ENCODE measurements around the gene TGIF1. TPM values are rescaled to one million over a fixed set of nuclear protein-coding genes. Genes with fewer than 3 reads are reported as not detected.

The TGIF1 gene
- total and polyA plus RNA-seq, 9 of the 15 experiments (the other 6 are each of a cell fraction or from before 2014, with no cell fraction given) = 16.1 to 77.7 (median 44.6) TPM

DNA sequence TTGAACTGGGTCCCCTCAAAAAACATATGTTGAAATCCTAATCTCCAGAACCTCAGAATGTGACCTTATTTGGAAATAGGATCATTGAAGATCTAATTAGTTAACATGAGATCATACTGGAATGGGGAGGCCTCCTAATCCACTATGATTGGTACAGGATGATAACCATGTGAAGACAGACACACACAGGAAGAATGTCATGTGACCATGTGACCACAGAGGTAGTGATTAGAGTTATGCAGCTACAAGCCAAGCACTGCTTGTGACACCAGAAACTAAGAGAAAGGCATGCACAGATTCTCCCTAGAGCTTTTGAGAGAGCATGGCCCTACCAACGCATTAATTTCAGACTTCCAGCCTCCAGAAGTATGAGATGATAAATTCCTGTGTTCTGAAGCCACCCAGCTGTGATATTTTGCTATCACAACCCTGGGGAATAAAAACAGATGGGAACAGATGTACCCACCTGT is 47.0 kb upstream of the TGIF1 start:
- CTCF ChIA-PET (ENCODE audit: low intra/inter-chr PET ratio) = no interaction called here
- Histone ChIP-seq H3K9ac (ENCODE audit: insufficient read depth in 1 of 2, low read depth in 2 of 2, low read length in 2 of 2) (no peak overlapping the region), H4K20me1 (replicated peaks; ENCODE audit: control insufficient read depth, insufficient read depth, low read length) (no peaks in the 10 kb centered on the region), H3K4me2 (ENCODE audit: insufficient read depth, low read length) (no peak overlapping the region), H3K79me2 (ENCODE audit: control insufficient read depth, insufficient read depth, low read length) (no peaks in the 10 kb centered on the region), H3K27me3 (ENCODE audit: control insufficient read depth in 2 of 2, insufficient read depth in 2 of 2, low read length in 2 of 2) (no peaks in the 10 kb centered on the region), H3K4me3 (no peak overlapping the region), H3K27ac (ENCODE audit: extremely low read depth, low read depth, low read length) (no peak overlapping the region), H3K36me3 (ENCODE audit: control insufficient read depth, insufficient read depth, low read length) (no peaks in the 10 kb centered on the region), H3K9me1 (ENCODE audit: control insufficient read depth, insufficient read depth, low read length) (no peaks in the 10 kb centered on the region), H3K9me3 (replicated peaks; ENCODE audit: control insufficient read depth, insufficient read depth, low read depth, low read length) (no peaks in the 10 kb centered on the region), H3K4me1 (replicated peaks in 1 of 2; ENCODE audit: control insufficient read depth in 2 of 2, insufficient read depth in 2 of 2, low read length in 2 of 2) (peaks cover 0 to 13% of the 10 kb centered on the region in 2 experiments; a peak in 3 of 5 replicates), H2AFZ (ENCODE audit: low read depth, low read length) (no peak overlapping the region)
- in situ Hi-C loops (cut with MboI) (no loop called here), intact Hi-C loops (cut with micrococcal nuclease) (no loop called here)
- DNase-seq (ENCODE audit: extremely low read depth in 1 of 4, low spot score in 3 of 4) (peak in 1 of 4 experiments; percentile 40), ATAC-seq (peak; percentile 78), FAIRE-seq (no peak)
- BruUV-seq (replicated peaks) = no TSS peak
- POLR2A ChIA-PET = interaction anchor here (0.8 to 1.3 kb wide), 3 partner anchors 9 to 50 kb away, joined by 3 to 4 read pairs (median 3); no protein-coding TSS in a partner anchor
- WGBS (ENCODE audit: insufficient coverage, low coverage, missing lambda C conversion rate) = 5% methylated on average over 1 of the region's 1 CpG
- no peak for TF ChIP-seq TSC22D4 (tag; IDR thresholded peaks at IDR 0.05)
- TF ChIP-seq MYBL2 (IDR thresholded peaks at IDR 0.05; ENCODE audit: low read depth) = no peak
- TF ChIP-seq MYBL2 (CRISPR knock-in tag; IDR thresholded peaks at IDR 0.05; ENCODE audit: borderline replicate concordance) = no peak
- peak; percentile 93 for TF ChIP-seq MEIS2 (IDR thresholded peaks at IDR 0.05; ENCODE audit: partially characterized antibody)
- TF ChIP-seq RAD51 (IDR thresholded peaks at IDR 0.05; ENCODE audit: borderline replicate concordance, low read depth) = peak; percentile 88
- peak; percentile 37 for TF ChIP-seq CREM (IDR thresholded peaks at IDR 0.05; ENCODE audit: low read depth)
- TF ChIP-seq, protein P1, sequence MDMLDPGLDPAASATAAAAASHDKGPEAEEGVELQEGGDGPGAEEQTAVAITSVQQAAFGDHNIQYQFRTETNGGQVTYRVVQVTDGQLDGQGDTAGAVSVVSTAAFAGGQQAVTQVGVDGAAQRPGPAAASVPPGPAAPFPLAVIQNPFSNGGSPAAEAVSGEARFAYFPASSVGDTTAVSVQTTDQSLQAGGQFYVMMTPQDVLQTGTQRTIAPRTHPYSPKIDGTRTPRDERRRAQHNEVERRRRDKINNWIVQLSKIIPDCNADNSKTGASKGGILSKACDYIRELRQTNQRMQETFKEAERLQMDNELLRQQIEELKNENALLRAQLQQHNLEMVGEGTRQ (CRISPR knock-in tag; IDR thresholded peaks at IDR 0.05) = peak; percentile 77
- TF ChIP-seq SRF (CRISPR knock-in tag; IDR thresholded peaks at IDR 0.05) = peak in 1 of 2 experiments; percentile 85; a peak in 3 of 4 replicates
- TF ChIP-seq VEZF1 (CRISPR knock-in tag; IDR thresholded peaks at IDR 0.05) = no peak
- TF ChIP-seq CBFA2T3 (IDR thresholded peaks at IDR 0.05) = peak; percentile 47
- peak; percentile 64 for TF ChIP-seq BHLHE40 (IDR thresholded peaks at IDR 0.05; ENCODE audit: low read length)
- peak in 1 of 2 experiments; percentile 95; a peak in 2 of 4 replicates for TF ChIP-seq RCOR1 (IDR thresholded peaks at IDR 0.05; ENCODE audit: borderline replicate concordance in 1 of 2, low read depth in 2 of 2, low read length in 2 of 2)
- no peak for TF ChIP-seq SMAD1 (IDR thresholded peaks at IDR 0.05; ENCODE audit: low read depth, low read length, partially characterized antibody)
- no peak for TF ChIP-seq MAX (CRISPR knock-in tag; IDR thresholded peaks at IDR 0.05)
- peak; percentile 76 for TF ChIP-seq USF1 (CRISPR knock-in tag; IDR thresholded peaks at IDR 0.05)

Measured in K562 (cell line).